HUES64 (cell line): Measurements from ENCODE around the gene URB2. TPM values are rescaled to one million over a fixed set of nuclear protein-coding genes. Genes with fewer than 3 reads are reported as not detected.

ENCODE experiments used
- H3K27ac ChIP-seq: 2 replicates; pipeline ENCODE4 v1.7.0; 2013; ENCODE audit warnings: low read depth, low read length, inconsistent platforms
- H3K27me3 ChIP-seq: 2 replicates; pipeline ENCODE4 v1.6.1; 2013; ENCODE audit warnings: mild to moderate bottlenecking, low read length; ENCODE audit not compliant: insufficient read depth
- H3K36me3 ChIP-seq: 2 replicates; pipeline ENCODE4 v1.6.1; 2013; ENCODE audit warnings: mild to moderate bottlenecking, low read length; ENCODE audit not compliant: insufficient read depth
- H3K4me1 ChIP-seq: 2 replicates; pipeline ENCODE4 v1.6.1; 2013; ENCODE audit warnings: mild to moderate bottlenecking, low read length, moderate library complexity; ENCODE audit not compliant: insufficient read depth
- H3K4me3 ChIP-seq: 2 replicates; pipeline ENCODE4 v1.5.1; 2013; ENCODE audit warnings: mild to moderate bottlenecking, low read length, moderate library complexity
- H3K9ac ChIP-seq: 2 replicates; pipeline ENCODE4 v1.6.1; 2013; ENCODE audit warnings: mild to moderate bottlenecking, low read depth, low read length
- H3K9me3 ChIP-seq: 2 replicates; pipeline ENCODE4 v1.6.1; 2013; ENCODE audit warnings: low read depth, low read length; ENCODE audit not compliant: insufficient read depth
- WGBS: fragments of 150-250, 120-280 bp; methylation state at CpG from one replicate; pipeline ENCODE4 v1.1.7; 2013; ENCODE audit warnings: missing lambda C conversion rate; 5-methylcytosine and 5-hydroxymethylcytosine counted together
- polyA plus RNA-seq, 2 experiments: library from polyadenylated mRNA; stranded (reverse); fragments of 50-300 nt; gene quantifications; one replicate each; pipeline ENCODE4 v1.2.3, GENCODE V29; 2013

URB2 gene
- 22.0 TPM for polyA plus RNA-seq (2013, experiment 1 of 2)
- polyA plus RNA-seq (2013, experiment 2 of 2): 16.8 TPM

DNA sequence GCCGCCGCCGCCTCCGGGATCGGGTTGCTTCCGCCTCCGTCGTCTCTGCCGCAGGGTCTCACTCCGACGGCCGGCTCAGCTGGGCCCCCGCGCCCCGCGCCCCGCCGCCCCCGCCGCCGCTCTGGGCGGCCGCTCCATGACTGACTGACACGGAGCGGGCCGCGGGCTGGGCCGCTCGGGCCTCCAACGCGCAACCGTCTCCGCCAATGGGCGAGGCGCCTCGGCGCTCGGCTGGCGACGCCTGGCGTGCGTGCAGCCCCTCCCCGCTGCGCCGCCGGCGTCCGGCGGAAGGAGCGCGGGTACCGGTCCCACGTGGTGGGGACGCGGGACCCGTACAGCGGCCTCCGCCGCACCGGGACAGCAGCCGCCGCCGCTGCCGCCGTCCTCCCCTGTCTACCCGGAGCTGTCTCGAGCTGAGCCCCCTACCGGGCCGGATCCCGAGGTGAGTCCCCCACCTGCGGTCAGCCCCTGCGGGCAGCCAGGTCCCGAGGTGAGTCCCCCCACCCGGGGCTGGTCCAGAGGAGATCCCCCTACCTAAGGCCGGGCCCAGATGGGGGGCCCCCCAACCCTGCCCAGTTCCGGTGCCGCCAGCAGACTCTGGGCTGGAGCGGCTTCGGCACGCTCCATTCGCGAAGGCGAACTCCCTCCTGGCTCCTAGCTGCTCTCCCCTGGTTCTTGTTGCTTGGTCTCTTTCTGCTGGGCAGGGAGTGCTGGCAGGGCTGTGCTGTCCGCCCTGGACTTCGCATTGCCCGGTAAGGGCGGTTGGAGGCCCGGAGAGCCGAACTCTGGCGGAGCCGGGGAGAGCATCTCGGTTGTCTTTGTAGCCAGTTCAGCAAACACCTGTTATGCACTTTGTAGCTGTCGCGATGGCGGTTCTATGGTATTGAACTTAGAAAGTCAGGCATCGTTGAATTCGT lies at the start of gene URB2, which contains the start of gene TAF5L:
TSS of gene URB2 (plus strand) at position 333 of the 917 bp plus-strand sequence. CDS start 1,387 bp downstream, outside the sequence.
TSS of gene TAF5L (minus strand) at position 208 of the 917 bp plus-strand sequence. CDS start 11,640 bp downstream, outside the sequence.
- H3K4me1 ChIP-seq: peaks cover 15% of the 10 kb centered on the region
- peak within 1 kb of the TSS; percentile 92 for H3K27ac ChIP-seq
- H3K9me3 ChIP-seq: no peaks in the 10 kb centered on the region
- WGBS: under 1% methylated on average over 97 of the region's 97 CpGs
- peak within 1 kb of the TSS; percentile 99 for H3K4me3 ChIP-seq
- H3K27me3 ChIP-seq: no peaks in the 10 kb centered on the region
- peak within 1 kb of the TSS; percentile 89 for H3K9ac ChIP-seq
- H3K36me3 ChIP-seq: peaks cover 22% of the 10 kb centered on the region

DNA sequence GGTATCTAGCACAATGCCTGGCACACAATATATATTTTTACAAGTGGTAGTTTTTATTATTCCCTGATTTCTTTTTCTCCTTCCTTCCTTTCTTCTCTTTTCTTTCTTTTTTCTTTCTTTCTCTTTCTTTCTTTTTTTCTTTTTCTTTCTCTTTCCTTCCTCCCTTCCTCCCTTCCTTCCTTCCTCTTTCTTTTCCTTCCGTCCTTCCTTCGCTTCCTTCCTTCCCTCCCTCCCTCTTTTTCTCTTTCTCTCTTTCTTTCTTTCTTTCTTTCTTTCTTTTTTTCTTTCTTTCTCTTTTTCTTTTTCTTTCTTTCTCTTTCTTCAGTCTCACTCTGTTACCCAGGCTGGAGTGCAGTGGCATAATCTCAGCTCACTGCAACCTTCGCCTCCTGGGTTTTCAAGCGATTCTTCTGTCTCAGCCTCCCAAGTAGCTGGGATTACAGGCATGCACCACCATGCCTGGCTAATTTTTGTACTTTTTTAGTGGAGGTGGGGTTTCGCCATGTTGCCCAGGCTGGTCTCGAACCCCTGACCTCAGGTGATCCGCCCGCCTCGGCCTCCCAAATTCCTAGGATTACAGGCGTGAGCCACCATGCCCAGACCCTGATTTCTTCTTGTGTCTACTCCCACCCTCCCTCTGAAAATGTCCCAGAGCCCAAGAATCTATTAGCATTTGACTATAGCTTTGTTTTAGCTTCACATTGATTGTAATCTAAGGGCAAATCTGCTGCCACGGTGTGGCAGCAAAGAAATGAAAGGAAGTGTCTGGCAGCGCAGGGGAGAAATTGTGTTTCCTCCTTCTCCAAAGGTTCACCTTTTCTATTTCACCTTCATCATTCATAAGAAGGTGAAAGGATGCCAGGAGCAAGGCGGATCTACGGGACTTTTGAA lies 47.6 kb upstream of the URB2 start:
- H3K4me3 ChIP-seq: no peak overlapping the region

DNA sequence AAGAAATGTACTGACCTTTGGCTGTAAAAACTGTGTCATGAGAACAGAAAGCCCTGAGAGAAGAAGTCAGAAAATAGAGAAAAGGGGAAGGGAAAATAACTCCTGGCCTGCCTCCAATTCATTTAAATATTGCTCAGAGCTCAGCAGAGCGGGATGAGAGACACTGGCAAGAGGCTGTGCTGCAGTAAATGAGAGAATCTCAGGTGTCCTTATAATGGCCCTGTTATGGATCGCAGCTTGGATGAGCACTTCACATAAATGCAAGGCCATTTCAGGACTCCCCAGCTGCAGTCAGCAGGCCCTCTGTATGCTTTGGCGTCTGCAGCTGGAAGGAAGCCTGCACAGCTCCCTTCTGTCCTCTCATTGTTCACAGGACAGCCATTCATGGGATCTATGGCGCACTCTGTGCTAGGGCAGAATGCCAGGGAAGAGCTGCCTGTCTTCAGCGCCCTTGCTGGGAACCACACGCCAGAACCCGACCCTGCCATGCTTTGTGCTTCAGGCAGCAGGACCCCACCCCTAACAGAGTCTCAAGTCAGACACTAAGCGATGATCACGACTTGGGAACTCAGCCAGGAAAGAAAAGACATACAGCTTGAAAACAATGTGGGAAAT lies 46.9 kb upstream of the URB2 start:
- H3K36me3 ChIP-seq: no peaks in the 10 kb centered on the region
- no peak overlapping the region for H3K27ac ChIP-seq
- no peaks in the 10 kb centered on the region for H3K9me3 ChIP-seq
- H3K4me3 ChIP-seq: no peak overlapping the region
- peaks cover 12% of the 10 kb centered on the region; the same call in 1 of the 2 replicates for H3K4me1 ChIP-seq
- H3K27me3 ChIP-seq: no peaks in the 10 kb centered on the region
- 66% methylated on average over 9 of the region's 9 CpGs for WGBS
- no peak overlapping the region for H3K9ac ChIP-seq

More for the DNA sequence above, 47.6 kb upstream of the URB2 start:
- WGBS: 89% methylated on average over 13 of the region's 14 CpGs
- H3K36me3 ChIP-seq: no peaks in the 10 kb centered on the region
- H3K27me3 ChIP-seq: no peaks in the 10 kb centered on the region
- no peak overlapping the region for H3K9ac ChIP-seq
- H3K27ac ChIP-seq: no peak overlapping the region
- no peaks in the 10 kb centered on the region for H3K9me3 ChIP-seq
- peaks cover 12% of the 10 kb centered on the region; the same call in 1 of the 2 replicates for H3K4me1 ChIP-seq

DNA sequence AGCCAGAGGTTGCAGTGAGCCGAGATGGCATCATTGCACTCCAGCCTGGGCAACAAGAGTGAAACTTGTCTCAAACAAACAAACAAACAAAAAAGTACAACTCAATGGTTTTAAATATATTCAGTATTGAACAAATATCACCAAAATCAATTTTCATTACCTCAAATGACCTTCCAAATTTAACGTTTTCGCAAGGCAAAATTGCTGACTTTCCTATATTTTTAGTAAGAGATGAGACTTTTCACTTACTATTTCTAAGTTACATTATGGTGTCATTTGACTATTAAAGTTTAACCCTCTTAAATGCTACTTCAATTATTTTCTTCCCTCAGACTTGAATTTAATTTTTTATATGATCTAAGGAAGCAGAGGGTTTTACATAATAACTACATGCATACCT lies 44.6 kb upstream of the URB2 start:
- Histone ChIP-seq H3K4me1 (peaks cover 12% of the 10 kb centered on the region; the same call in 1 of the 2 replicates), H3K9me3 (no peaks in the 10 kb centered on the region), H3K27me3 (no peaks in the 10 kb centered on the region), H3K9ac (no peak overlapping the region), H3K36me3 (no peaks in the 10 kb centered on the region), H3K4me3 (no peak overlapping the region), H3K27ac (no peak overlapping the region)
- 100% methylated on average over 1 of the region's 3 CpGs for WGBS

DNA sequence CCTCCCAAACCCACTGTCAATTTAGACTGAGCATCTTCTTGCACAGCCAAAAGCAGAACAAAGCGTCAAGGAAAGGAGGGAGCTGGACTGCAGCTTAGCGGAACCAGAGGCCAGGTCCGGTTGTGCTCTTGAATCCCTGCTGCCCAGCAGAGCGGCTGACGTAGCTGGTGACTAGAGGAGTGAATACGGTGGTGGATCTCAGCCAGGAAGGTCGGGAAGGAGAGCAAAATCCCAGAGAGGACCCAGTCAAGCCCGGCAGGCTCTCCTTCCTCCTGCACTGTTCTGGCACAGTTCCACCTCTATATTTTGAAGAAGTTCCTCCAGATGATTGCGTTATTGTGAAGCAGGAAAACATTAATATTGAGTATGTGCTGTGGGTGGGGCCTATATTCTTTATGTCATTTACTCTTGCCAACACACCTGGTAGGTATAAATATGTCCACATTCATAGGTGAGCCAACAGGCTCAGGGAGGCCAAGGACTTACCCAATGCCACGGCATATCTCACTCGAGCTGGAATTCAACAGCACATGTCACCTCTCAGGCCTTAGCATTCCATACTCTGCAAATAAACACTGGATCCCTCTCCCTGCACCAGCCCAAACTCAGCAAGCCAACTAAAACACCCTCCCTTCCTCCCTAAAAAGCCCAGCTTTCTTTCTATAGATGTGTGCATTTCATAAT lies 43.9 kb upstream of the URB2 start:
- 87% methylated on average over 11 of the region's 11 CpGs for whole genome bisulfite sequencing

DNA sequence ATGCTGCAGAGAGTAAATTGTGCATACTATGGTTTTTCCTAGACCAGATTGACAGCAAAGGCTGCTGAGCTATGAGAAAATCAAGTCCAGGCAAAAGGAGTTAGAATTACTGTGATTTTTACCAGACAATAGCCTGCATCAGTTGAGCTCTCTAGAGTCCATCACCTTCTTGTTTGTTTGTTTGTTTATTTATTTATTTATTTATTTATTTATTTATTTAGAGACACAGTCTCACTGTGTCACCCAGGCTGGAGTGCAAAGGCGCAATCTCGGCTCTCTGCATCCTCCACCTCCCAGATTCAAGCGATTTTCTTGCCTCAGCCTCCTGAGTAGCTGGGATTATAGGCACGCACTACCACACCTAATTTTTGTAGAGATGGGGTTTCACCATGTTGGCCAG lies 43.3 kb upstream of the URB2 start:
- no peak overlapping the region for H3K27ac ChIP-seq
- no peak overlapping the region for H3K4me3 ChIP-seq
- no peak overlapping the region for H3K9ac ChIP-seq
- H3K9me3 ChIP-seq: no peaks in the 10 kb centered on the region
- WGBS: 96% methylated on average over 4 of the region's 4 CpGs
- H3K27me3 ChIP-seq: no peaks in the 10 kb centered on the region
- H3K36me3 ChIP-seq: no peaks in the 10 kb centered on the region
- H3K4me1 ChIP-seq: peaks cover 12% of the 10 kb centered on the region; the same call in 1 of the 2 replicates

More for the DNA sequence above, 43.9 kb upstream of the URB2 start:
- Histone ChIP-seq H3K4me3 (no peak overlapping the region), H3K4me1 (peaks cover 12% of the 10 kb centered on the region; the same call in 1 of the 2 replicates), H3K27ac (no peak overlapping the region), H3K9ac (no peak overlapping the region), H3K27me3 (no peaks in the 10 kb centered on the region), H3K36me3 (no peaks in the 10 kb centered on the region), H3K9me3 (no peaks in the 10 kb centered on the region)

DNA sequence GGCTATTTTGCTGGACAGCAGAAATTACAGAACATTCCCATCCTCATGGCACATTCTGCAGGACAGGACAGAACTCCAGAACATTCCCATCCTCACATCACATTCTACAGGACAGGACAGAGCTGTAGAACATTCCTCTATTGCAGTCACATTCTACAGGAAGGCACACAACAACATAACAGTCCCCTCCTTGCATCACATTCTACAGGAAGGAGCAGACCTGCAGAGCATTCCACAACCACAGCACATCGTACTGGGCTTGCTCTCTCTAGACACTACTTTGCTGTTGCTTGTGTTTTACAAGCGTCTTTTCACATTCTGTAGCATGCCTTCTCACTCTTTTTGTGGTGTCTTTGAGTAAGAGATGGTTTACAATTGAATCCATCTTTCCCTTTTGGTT lies 40.7 kb upstream of the URB2 start:
- no peaks in the 10 kb centered on the region for H3K36me3 ChIP-seq
- no peak overlapping the region for H3K9ac ChIP-seq
- H3K4me1 ChIP-seq: no peaks in the 10 kb centered on the region
- WGBS: 98% methylated on average over 2 of the region's 2 CpGs
- H3K27me3 ChIP-seq: no peaks in the 10 kb centered on the region
- H3K27ac ChIP-seq: no peak overlapping the region
- no peak overlapping the region for H3K4me3 ChIP-seq
- no peaks in the 10 kb centered on the region for H3K9me3 ChIP-seq

DNA sequence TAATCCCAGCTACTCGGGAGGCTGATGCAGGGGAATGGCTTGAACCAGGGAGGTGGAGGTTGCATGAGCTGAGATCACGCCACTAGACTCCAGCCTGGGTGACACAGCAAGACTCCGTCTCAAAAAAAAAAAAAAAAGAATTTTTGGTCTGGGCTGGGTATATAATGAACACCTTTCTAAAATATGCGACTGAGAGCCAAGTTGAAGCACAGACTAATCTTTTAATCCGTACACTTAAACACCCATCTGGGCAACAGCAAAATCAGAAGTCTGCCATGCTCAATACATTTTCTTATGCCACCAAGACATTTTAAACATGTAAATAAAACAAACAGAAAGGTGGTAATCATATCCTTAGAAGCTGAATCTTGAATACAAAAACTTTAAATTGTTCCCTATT lies 35.9 kb upstream of the URB2 start:
- 97% methylated on average over 5 of the region's 5 CpGs for WGBS
- no peak overlapping the region for H3K27ac ChIP-seq
- no peak overlapping the region for H3K9ac ChIP-seq
- no peaks in the 10 kb centered on the region for H3K4me1 ChIP-seq
- H3K9me3 ChIP-seq: no peaks in the 10 kb centered on the region
- no peak overlapping the region for H3K4me3 ChIP-seq
- H3K27me3 ChIP-seq: no peaks in the 10 kb centered on the region
- H3K36me3 ChIP-seq: peaks cover 20% of the 10 kb centered on the region

DNA sequence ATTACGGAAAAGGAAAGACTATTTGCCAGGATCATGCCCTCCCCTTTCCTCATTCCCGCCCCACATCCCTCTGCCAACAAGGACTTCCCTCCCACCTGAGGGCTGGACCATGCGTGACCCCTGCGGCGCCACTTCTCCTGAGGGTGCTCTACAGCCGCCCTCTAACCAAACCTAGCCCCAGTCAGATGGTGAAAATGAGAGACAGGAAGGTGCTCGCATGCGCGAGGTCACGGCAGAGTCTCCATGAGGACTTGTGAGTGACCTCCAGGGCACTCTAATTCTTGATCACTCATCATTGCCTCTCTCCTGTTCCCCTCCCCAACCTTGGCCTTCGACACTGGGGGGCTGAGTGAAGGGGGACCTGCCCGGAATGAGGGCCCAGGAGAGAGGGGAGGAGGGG lies 32.2 kb upstream of the URB2 start:
- Histone ChIP-seq H3K27ac (no peak overlapping the region), H3K4me3 (no peak overlapping the region), H3K27me3 (no peaks in the 10 kb centered on the region), H3K36me3 (peaks cover 27% of the 10 kb centered on the region), H3K9ac (no peak overlapping the region), H3K9me3 (no peaks in the 10 kb centered on the region), H3K4me1 (no peaks in the 10 kb centered on the region)
- WGBS: 92% methylated on average over 12 of the region's 12 CpGs

DNA sequence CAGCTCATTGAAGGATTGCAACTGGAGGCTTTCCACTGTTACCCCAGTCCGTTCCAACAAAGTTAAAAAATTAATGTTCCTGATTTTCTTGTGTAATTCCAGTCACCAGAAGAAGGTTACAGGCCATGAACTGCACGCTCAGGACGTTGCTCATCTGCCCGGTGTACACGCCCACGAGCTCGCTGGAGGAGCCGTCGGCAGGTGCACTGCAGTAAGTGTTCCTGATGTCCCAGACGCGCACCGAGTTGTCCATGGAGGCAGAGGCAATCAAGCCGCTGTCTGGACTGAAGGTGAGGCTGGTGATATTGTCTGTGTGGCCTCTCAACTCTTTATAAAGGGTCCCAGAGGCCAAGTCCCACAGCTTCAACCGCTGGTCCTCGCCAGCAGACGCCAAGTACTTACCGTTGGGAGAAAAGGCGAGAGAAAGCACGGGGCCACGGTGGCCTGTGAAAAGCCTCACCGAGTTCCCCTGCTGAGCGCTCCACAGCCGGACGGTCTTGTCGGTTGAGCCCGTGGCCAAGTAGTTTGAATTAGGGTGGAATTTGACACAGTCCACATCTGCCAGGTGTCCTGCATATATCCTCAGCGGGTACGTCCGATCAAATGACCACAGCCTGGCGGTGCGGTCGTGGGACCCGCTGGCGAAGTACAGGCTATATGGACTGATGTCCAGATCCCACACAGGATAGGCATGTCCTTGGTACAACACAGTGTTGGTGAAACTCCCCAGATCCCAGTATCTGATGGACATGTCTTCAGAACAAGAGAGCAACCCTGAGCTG lies 31.6 kb upstream of the URB2 start:
- Histone ChIP-seq H3K36me3 (peaks cover 31% of the 10 kb centered on the region), H3K4me1 (no peaks in the 10 kb centered on the region), H3K4me3 (no peak overlapping the region), H3K9me3 (no peaks in the 10 kb centered on the region), H3K27ac (no peak overlapping the region), H3K9ac (no peak overlapping the region), H3K27me3 (no peaks in the 10 kb centered on the region)
- WGBS: 96% methylated on average over 34 of the region's 34 CpGs
